A549 (cell line): ENCODE data around the gene CDH4. TPM values are rescaled to one million over a fixed set of nuclear protein-coding genes. Genes with fewer than 3 reads are reported as not detected.

Experiments used
- ATAC-seq, 2 experiments: fragments of 200-7000 bp in 1 of 2; fragments of >200 bp in 1 of 2; cut with Nextera tagmentation in 1 of 2; cut with Tn5 transposase in 1 of 2; 3 replicates each; pipeline versions ENCODE4 v1.8.0 to v1.9.1; 2018 to 2020; ENCODE audit warnings: mild to moderate bottlenecking in 1 of 2, moderate library complexity in 1 of 2
- CTCF ChIA-PET: fragments of 300-600 bp; sonication (Branson Sonifier 250); formaldehyde crosslinking; extraction: SDS; loops from one replicate; lab custom pipeline; 2021; ENCODE audit warnings: antibody characterized with exemption, inconsistent platforms; lab: Yijun Ruan, JAX
- POLR2A ChIA-PET: fragments of 350-600 bp; formaldehyde crosslinking; extraction: SDS; loops from one replicate; lab custom pipeline; 2021; ENCODE audit warnings: antibody characterized with exemption, inconsistent platforms; lab: Yijun Ruan, JAX
- DNase-seq, 2 experiments: peaks; one replicate each; pipeline versions ENCODE4 v3.0.0 to v3.0.0-alpha.2; 2011 to 2016; ENCODE audit warnings: low read depth in 1 of 2, low spot score in 1 of 2
- FAIRE-seq: peaks from 2 replicates; lab custom pipeline; 2011; peaks lifted over from hg19 to GRCh38; lab: Jason Lieb, UNC
- H3K27ac ChIP-seq, 2 experiments: fragments of >200 bp; sonication (Bioruptor Twin); formaldehyde crosslinking; 3 replicates each; pipeline ENCODE4 v1.5.1; 2016 to 2017
- H3K4me1 ChIP-seq: fragments of >200 bp; sonication (Bioruptor Twin); formaldehyde crosslinking; 3 replicates; pipeline ENCODE4 v1.6.1; 2016
- H3K4me2 ChIP-seq: fragments of >200 bp; sonication (Bioruptor Twin); formaldehyde crosslinking; 3 replicates; pipeline ENCODE4 v1.6.1; 2016
- H3K4me3 ChIP-seq: fragments of >200 bp; sonication (Bioruptor Twin); formaldehyde crosslinking; 3 replicates; pipeline ENCODE4 v1.5.1; 2016
- H3K9me3 ChIP-seq: fragments of >200 bp; sonication (Bioruptor Twin); formaldehyde crosslinking; 3 replicates; pipeline ENCODE4 v1.6.1; 2016
- BCL3 ChIP-seq: fragments of >200 bp; sonication (Bioruptor Twin); formaldehyde crosslinking; IDR thresholded peaks from 3 replicates; pipeline ENCODE4 v1.6.1; 2016
- BHLHE40 ChIP-seq: IDR thresholded peaks from 2 replicates; pipeline ENCODE4 v1.6.1; 2012; ENCODE audit warnings: low read depth, low read length, inconsistent platforms
- CEBPB ChIP-seq, 2 experiments: fragments of >200 bp in 1 of 2; sonication (Bioruptor Twin) in 1 of 2; formaldehyde crosslinking in 1 of 2; IDR thresholded peaks; 2 replicates each; pipeline ENCODE4 v1.6.1; 2012 to 2016
- EHF ChIP-seq: fragments of 250-450 bp; sonication (Bioruptor Pico); IDR thresholded peaks from 2 replicates; pipeline ENCODE4 v1.5.0; 2020; ENCODE audit warnings: mild to moderate bottlenecking
- EHMT2 ChIP-seq: fragments of 200-600 bp; sonication (generic); IDR thresholded peaks from 2 replicates; pipeline ENCODE4 v1.6.1; 2016; ENCODE audit warnings: antibody characterized with exemption, low read depth, mild to moderate bottlenecking, moderate library complexity
- FOSB ChIP-seq: fragments of 250-450 bp; sonication (Bioruptor Pico); IDR thresholded peaks from 2 replicates; pipeline ENCODE4 v1.5.0; 2020; ENCODE audit warnings: mild to moderate bottlenecking, moderate library complexity
- HDAC2 ChIP-seq: fragments of 200-600 bp; sonication (generic); IDR thresholded peaks from 2 replicates; pipeline ENCODE4 v1.6.1; 2016
- HMGXB4 ChIP-seq: fragments of 250-450 bp; sonication (Bioruptor Pico); IDR thresholded peaks from 2 replicates; pipeline ENCODE4 v1.5.0; 2021; ENCODE audit warnings: mild to moderate bottlenecking, moderate library complexity, borderline replicate concordance
- HOXA7 ChIP-seq: fragments of 250-450 bp; sonication (Bioruptor Pico); IDR thresholded peaks from 2 replicates; pipeline ENCODE4 v1.5.0; 2020; ENCODE audit warnings: mild to moderate bottlenecking, moderate library complexity
- HOXB13 ChIP-seq: fragments of 250-450 bp; sonication (Bioruptor Pico); IDR thresholded peaks from 2 replicates; pipeline ENCODE4 v1.5.0; 2020; ENCODE audit warnings: low read depth, mild to moderate bottlenecking, moderate library complexity
- HOXB5 ChIP-seq: fragments of 250-450 bp; sonication (Bioruptor Pico); IDR thresholded peaks from 2 replicates; pipeline ENCODE4 v1.5.0; 2020; ENCODE audit warnings: mild to moderate bottlenecking, moderate library complexity
- JUN ChIP-seq, 2 experiments: fragments of >200 bp; sonication (Bioruptor Twin); formaldehyde crosslinking; IDR thresholded peaks; 2 replicates in 1 of 2; 3 replicates in 1 of 2; pipeline ENCODE4 v1.6.1; 2016 to 2017
- JUNB ChIP-seq: fragments of >200 bp; sonication (Bioruptor Twin); formaldehyde crosslinking; IDR thresholded peaks from 2 replicates; pipeline ENCODE4 v1.6.1; 2016
- KDM1A ChIP-seq: fragments of 200-600 bp; sonication (generic); IDR thresholded peaks from 2 replicates; pipeline ENCODE4 v1.6.1; 2016; ENCODE audit warnings: low read depth, mild to moderate bottlenecking
- MAFK ChIP-seq: fragments of 450-650 bp; IDR thresholded peaks from 2 replicates; pipeline ENCODE4 v1.6.1; 2014; ENCODE audit not compliant: partially characterized antibody
- MYC ChIP-seq: IDR thresholded peaks from 2 replicates; pipeline ENCODE4 v1.6.1; 2012; ENCODE audit warnings: mild to moderate bottlenecking, inconsistent platforms, low read length, improper control_type of control experiment, borderline replicate concordance
- NFE2L2 ChIP-seq: fragments of 150-350 bp; conservative IDR thresholded peaks from 2 replicates; pipeline ENCODE4 v1.6.1; 2014; ENCODE audit warnings: low read length
- PHF8 ChIP-seq: fragments of 200-600 bp; sonication (generic); IDR thresholded peaks from 2 replicates; pipeline ENCODE4 v1.6.1; 2016; ENCODE audit warnings: low read depth, mild to moderate bottlenecking, antibody characterized with exemption, moderate library complexity, borderline replicate concordance
- RNF2 ChIP-seq: fragments of 200-600 bp; sonication (generic); IDR thresholded peaks from 2 replicates; pipeline ENCODE4 v1.6.1; 2016; ENCODE audit warnings: low read depth, mild to moderate bottlenecking, antibody characterized with exemption, moderate library complexity, borderline replicate concordance
- SREBF2 ChIP-seq: fragments of 450-650 bp; IDR thresholded peaks from 2 replicates; pipeline ENCODE4 v1.6.1; 2014; ENCODE audit warnings: mild to moderate bottlenecking, moderate library complexity
- WGBS: methylation state at CpG from one replicate; pipeline ENCODE4 v1.1.6; 2017; ENCODE audit errors: missing lambda C conversion rate; 5-methylcytosine and 5-hydroxymethylcytosine counted together
- polyA plus RNA-seq, 4 experiments: library from polyadenylated mRNA; depleted of rRNA in 3 of 4; stranded (reverse); fragments of >200 nt; fragmentation: RNase III in 1 of 4; extraction: RNeasy Plus Mini Kit Qiagen cat#74134 plus additional on column Dnase treatment in 1 of 4; gene quantifications; 2 replicates in 3 of 4; 3 replicates in 1 of 4; pipeline ENCODE4 v1.2.3, GENCODE V29; 2011 to 2017
- TF ChIP-seq, protein P1 (sequence below): IDR thresholded peaks from 2 replicates; pipeline ENCODE4 v1.6.1; 2012
- TF ChIP-seq, protein P2 (sequence below): IDR thresholded peaks from 2 replicates; pipeline ENCODE4 v1.6.1; 2012
- TF ChIP-seq, protein P3 (sequence below): IDR thresholded peaks from 2 replicates; pipeline ENCODE4 v1.6.1; 2012; ENCODE audit warnings: low read depth, borderline replicate concordance
- TF ChIP-seq, protein P4 (sequence below): fragments of >200 bp; sonication (Bioruptor Twin); formaldehyde crosslinking; IDR thresholded peaks from 2 replicates; pipeline ENCODE4 v1.6.1; 2016

The CDH4 gene
- polyA plus RNA-seq, 2 of the 4 experiments (the other 2 are of a cell fraction) = 3.4 to 10.3 TPM

- no peaks in the 10 kb centered on the region for H3K9me3 ChIP-seq
- H3K4me2 ChIP-seq = no peak overlapping the region
- DNase-seq (no peak), ATAC-seq (no peak), FAIRE-seq (no peak)
- no peak overlapping the region for H3K4me3 ChIP-seq
- WGBS = 81% methylated on average over 19 of the region's 19 CpGs
- CTCF ChIA-PET = interaction anchor here (1.1 kb wide), 1 partner anchor 1669 kb away, joined by 3 read pairs; no protein-coding TSS in a partner anchor
- TF ChIP-seq JUN (IDR thresholded peaks at IDR 0.05) = no peak
- H3K4me1 ChIP-seq = no peaks in the 10 kb centered on the region
- POLR2A ChIA-PET = no interaction called here
- no peak overlapping the region for H3K27ac ChIP-seq
These were observed 627.6 kb downstream of the CDH4 start for GRCh38 chr20:61879694-61880093.

GRCh38 chr20:61880706-61881105, 628.6 kb downstream of the CDH4 start:
- ChIA-PET POLR2A (no interaction called here), CTCF (interaction anchor here (0.8 to 1.2 kb wide), 2 partner anchors 16 to 1823 kb away, joined by 3 read pairs; no protein-coding TSS in a partner anchor)
- no peak for FAIRE-seq

GRCh38 chr20:61881416-61881815, 629.4 kb downstream of the CDH4 start:
- ATAC-seq (no peak), DNase-seq (no peak), FAIRE-seq (no peak)
- WGBS = 79% methylated on average over 14 of the region's 19 CpGs
- no peak overlapping the region for H3K4me3 ChIP-seq
- CTCF ChIA-PET = interaction anchor here (0.8 to 1.2 kb wide), 2 partner anchors 17 to 1823 kb away, joined by 3 read pairs; no protein-coding TSS in a partner anchor
- H3K27ac ChIP-seq = no peak overlapping the region
- H3K4me2 ChIP-seq = no peak overlapping the region
- POLR2A ChIA-PET = no interaction called here
- TF ChIP-seq SREBF2 = no peak
- no peak for TF ChIP-seq PHF8
- TF ChIP-seq, protein P1, sequence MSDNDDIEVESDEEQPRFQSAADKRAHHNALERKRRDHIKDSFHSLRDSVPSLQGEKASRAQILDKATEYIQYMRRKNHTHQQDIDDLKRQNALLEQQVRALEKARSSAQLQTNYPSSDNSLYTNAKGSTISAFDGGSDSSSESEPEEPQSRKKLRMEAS = no peak
- TF ChIP-seq, protein P2, sequence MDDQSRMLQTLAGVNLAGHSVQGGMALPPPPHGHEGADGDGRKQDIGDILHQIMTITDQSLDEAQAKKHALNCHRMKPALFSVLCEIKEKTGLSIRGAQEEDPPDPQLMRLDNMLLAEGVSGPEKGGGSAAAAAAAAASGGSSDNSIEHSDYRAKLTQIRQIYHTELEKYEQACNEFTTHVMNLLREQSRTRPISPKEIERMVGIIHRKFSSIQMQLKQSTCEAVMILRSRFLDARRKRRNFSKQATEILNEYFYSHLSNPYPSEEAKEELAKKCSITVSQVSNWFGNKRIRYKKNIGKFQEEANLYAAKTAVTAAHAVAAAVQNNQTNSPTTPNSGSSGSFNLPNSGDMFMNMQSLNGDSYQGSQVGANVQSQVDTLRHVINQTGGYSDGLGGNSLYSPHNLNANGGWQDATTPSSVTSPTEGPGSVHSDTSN = no peak
- no peak for TF ChIP-seq MAFK
- TF ChIP-seq HMGXB4 (CRISPR knock-in tag) = no peak
- no peak for TF ChIP-seq EHF (CRISPR knock-in tag)
- no peak for TF ChIP-seq BHLHE40
- TF ChIP-seq FOSB (CRISPR knock-in tag) = no peak
- TF ChIP-seq MYC = no peak
- no peak for TF ChIP-seq NFE2L2
- TF ChIP-seq, protein P3, sequence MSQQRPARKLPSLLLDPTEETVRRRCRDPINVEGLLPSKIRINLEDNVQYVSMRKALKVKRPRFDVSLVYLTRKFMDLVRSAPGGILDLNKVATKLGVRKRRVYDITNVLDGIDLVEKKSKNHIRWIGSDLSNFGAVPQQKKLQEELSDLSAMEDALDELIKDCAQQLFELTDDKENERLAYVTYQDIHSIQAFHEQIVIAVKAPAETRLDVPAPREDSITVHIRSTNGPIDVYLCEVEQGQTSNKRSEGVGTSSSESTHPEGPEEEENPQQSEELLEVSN = no peak
- TF ChIP-seq HOXB5 (CRISPR knock-in tag) = no peak
- no peak for TF ChIP-seq CEBPB (IDR thresholded peaks at IDR 0.05)
- TF ChIP-seq HOXA7 (CRISPR knock-in tag) = no peak
- no peaks in the 10 kb centered on the region for H3K4me1 ChIP-seq
- H3K9me3 ChIP-seq = no peaks in the 10 kb centered on the region

More at GRCh38 chr20:61880706-61881105, 628.6 kb downstream of the CDH4 start:
- no peak for TF ChIP-seq HMGXB4 (CRISPR knock-in tag)
- TF ChIP-seq HOXB13 = no peak
- no peak for TF ChIP-seq RNF2
- no peak for TF ChIP-seq HDAC2
- no peak for TF ChIP-seq HOXA7 (CRISPR knock-in tag)
- TF ChIP-seq KDM1A = no peak
- no peak for TF ChIP-seq MYC
- TF ChIP-seq BCL3 = no peak
- TF ChIP-seq EHMT2 = no peak
- TF ChIP-seq, protein P4, sequence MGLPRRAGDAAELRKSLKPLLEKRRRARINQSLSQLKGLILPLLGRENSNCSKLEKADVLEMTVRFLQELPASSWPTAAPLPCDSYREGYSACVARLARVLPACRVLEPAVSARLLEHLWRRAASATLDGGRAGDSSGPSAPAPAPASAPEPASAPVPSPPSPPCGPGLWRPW = no peak
- no peak for TF ChIP-seq JUNB
- TF ChIP-seq HOXB5 (CRISPR knock-in tag) = no peak
- Histone ChIP-seq H3K4me2 (no peak overlapping the region), H3K27ac (no peak overlapping the region), H3K4me1 (no peaks in the 10 kb centered on the region), H3K4me3 (no peak overlapping the region), H3K9me3 (no peaks in the 10 kb centered on the region)
- ATAC-seq (no peak), DNase-seq (no peak)
- 79% methylated on average over 8 of the region's 8 CpGs for whole genome bisulfite sequencing
